Parathyroid adenoma (tissue), 2 donors: ENCODE results near the gene OLIG1.

ENCODE experiments used
- H2AFZ ChIP-seq: fragments of 300-600 bp; sonication (generic); one replicate; pipeline ENCODE4 v1.7.0; 2017; ENCODE audit warnings: antibody characterized with exemption, mild to moderate bottlenecking
- H3K27ac ChIP-seq: fragments of 300-600 bp; sonication (generic); one replicate; pipeline ENCODE4 v1.7.0; 2017
- H3K27me3 ChIP-seq: fragments of 300-600 bp; sonication (generic); one replicate; pipeline ENCODE4 v1.7.0; 2017; ENCODE audit warnings: low read length; ENCODE audit not compliant: control insufficient read depth, insufficient read depth
- H3K36me3 ChIP-seq: fragments of 300-600 bp; sonication (generic); one replicate; pipeline ENCODE4 v1.7.0; 2017; ENCODE audit warnings: low read length; ENCODE audit not compliant: control insufficient read depth, insufficient read depth
- H3K4me1 ChIP-seq: fragments of 300-600 bp; sonication (generic); one replicate; pipeline ENCODE4 v1.7.0; 2017; ENCODE audit warnings: control low read depth
- H3K4me2 ChIP-seq: fragments of 300-600 bp; sonication (generic); one replicate; pipeline ENCODE4 v1.7.0; 2017; ENCODE audit warnings: low read length
- H3K4me3 ChIP-seq: fragments of 300-600 bp; sonication (generic); one replicate; pipeline ENCODE4 v1.7.0; 2017; ENCODE audit warnings: low read depth, low read length
- H3K79me2 ChIP-seq: fragments of 300-600 bp; sonication (generic); one replicate; pipeline ENCODE4 v1.7.0; 2017; ENCODE audit warnings: control low read depth
- H3K9ac ChIP-seq: fragments of 300-600 bp; sonication (generic); one replicate; pipeline ENCODE4 v1.7.0; 2017; ENCODE audit warnings: mild to moderate bottlenecking
- H3K9me3 ChIP-seq: fragments of 300-600 bp; sonication (generic); one replicate; pipeline ENCODE4 v1.7.0; 2017; ENCODE audit warnings: low read length; ENCODE audit not compliant: control insufficient read depth
- TF ChIP-seq, protein P1 (sequence below): fragments of 300-600 bp; sonication (generic); IDR thresholded peaks from one replicate; pipeline ENCODE4 v1.7.0; 2017; ENCODE audit warnings: antibody characterized with exemption, mild to moderate bottlenecking
- donor health status: primary hyperparathyroidism.

The OLIG1 gene

GRCh38 chr21:33067457-33067856 lies 2.5 kb upstream of the OLIG1 start:
- Histone ChIP-seq H3K4me2 (no peak overlapping the region), H3K79me2 (no peaks in the 10 kb centered on the region), H3K9ac (no peak overlapping the region), H3K4me3 (no peak overlapping the region), H3K27ac (no peak overlapping the region), H3K27me3 (no peaks in the 10 kb centered on the region), H3K36me3 (no peaks in the 10 kb centered on the region), H2AFZ (no peak overlapping the region), H3K9me3 (no peaks in the 10 kb centered on the region), H3K4me1 (no peaks in the 10 kb centered on the region)
- TF ChIP-seq, protein P1, sequence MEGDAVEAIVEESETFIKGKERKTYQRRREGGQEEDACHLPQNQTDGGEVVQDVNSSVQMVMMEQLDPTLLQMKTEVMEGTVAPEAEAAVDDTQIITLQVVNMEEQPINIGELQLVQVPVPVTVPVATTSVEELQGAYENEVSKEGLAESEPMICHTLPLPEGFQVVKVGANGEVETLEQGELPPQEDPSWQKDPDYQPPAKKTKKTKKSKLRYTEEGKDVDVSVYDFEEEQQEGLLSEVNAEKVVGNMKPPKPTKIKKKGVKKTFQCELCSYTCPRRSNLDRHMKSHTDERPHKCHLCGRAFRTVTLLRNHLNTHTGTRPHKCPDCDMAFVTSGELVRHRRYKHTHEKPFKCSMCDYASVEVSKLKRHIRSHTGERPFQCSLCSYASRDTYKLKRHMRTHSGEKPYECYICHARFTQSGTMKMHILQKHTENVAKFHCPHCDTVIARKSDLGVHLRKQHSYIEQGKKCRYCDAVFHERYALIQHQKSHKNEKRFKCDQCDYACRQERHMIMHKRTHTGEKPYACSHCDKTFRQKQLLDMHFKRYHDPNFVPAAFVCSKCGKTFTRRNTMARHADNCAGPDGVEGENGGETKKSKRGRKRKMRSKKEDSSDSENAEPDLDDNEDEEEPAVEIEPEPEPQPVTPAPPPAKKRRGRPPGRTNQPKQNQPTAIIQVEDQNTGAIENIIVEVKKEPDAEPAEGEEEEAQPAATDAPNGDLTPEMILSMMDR: no peak

- TF ChIP-seq, protein P1: no peak
- Histone ChIP-seq H3K27ac (no peak overlapping the region), H3K27me3 (no peaks in the 10 kb centered on the region), H3K4me1 (no peaks in the 10 kb centered on the region), H3K4me2 (no peak overlapping the region), H3K36me3 (no peaks in the 10 kb centered on the region), H3K9me3 (no peaks in the 10 kb centered on the region), H3K9ac (no peak overlapping the region), H2AFZ (no peak overlapping the region), H3K4me3 (no peak overlapping the region), H3K79me2 (no peaks in the 10 kb centered on the region)
Observed at GRCh38 chr21:33069243-33069642, 698 bp upstream of the OLIG1 start.

GRCh38 chr21:33069645-33069993 lies 322 bp upstream of the OLIG1 start:
- no peaks in the 10 kb centered on the region for H3K79me2 ChIP-seq
- H3K27me3 ChIP-seq: no peaks in the 10 kb centered on the region
- H3K4me2 ChIP-seq: peak overlapping the region; percentile 60
- no peaks in the 10 kb centered on the region for H3K4me1 ChIP-seq
- no peak overlapping the region for H3K9ac ChIP-seq
- H3K36me3 ChIP-seq: no peaks in the 10 kb centered on the region
- peak overlapping the region; percentile 38 for H3K4me3 ChIP-seq
- H2AFZ ChIP-seq: no peak overlapping the region
- H3K9me3 ChIP-seq: no peaks in the 10 kb centered on the region
- H3K27ac ChIP-seq: no peak overlapping the region
- TF ChIP-seq, protein P1: no peak

DNA sequence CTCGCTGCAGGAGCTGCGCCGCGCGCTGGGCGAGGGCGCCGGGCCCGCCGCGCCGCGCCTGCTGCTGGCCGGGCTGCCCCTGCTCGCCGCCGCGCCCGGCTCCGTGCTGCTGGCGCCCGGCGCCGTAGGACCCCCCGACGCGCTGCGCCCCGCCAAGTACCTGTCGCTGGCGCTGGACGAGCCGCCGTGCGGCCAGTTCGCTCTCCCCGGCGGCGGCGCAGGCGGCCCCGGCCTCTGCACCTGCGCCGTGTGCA lies 730 bp downstream of the OLIG1 start:
- H3K27me3 ChIP-seq: no peaks in the 10 kb centered on the region

More for the DNA sequence above, 730 bp downstream of the OLIG1 start:
- H3K4me3 ChIP-seq: peak overlapping the region; percentile 45
- H3K79me2 ChIP-seq: no peaks in the 10 kb centered on the region
- H3K27ac ChIP-seq: no peak overlapping the region
- H3K9me3 ChIP-seq: no peaks in the 10 kb centered on the region
- no peaks in the 10 kb centered on the region for H3K4me1 ChIP-seq
- peak overlapping the region; percentile 75 for H3K4me2 ChIP-seq
- no peak overlapping the region for H2AFZ ChIP-seq
- H3K9ac ChIP-seq: no peak overlapping the region
- TF ChIP-seq, protein P1: no peak
- no peaks in the 10 kb centered on the region for H3K36me3 ChIP-seq
